HCT116 (cell line): ENCODE data around the gene CUEDC1.

ENCODE experiments used
- SRF ChIP-seq: IDR thresholded peaks from 2 replicates; pipeline ENCODE4 v1.6.1; 2012; ENCODE audit warnings: low read depth
- TF ChIP-seq, protein P1 (sequence below): IDR thresholded peaks from 2 replicates; pipeline ENCODE4 v1.6.1; 2012
- TF ChIP-seq, protein P2 (sequence below), 3 experiments: fragments of 200-600 bp in 1 of 3; sonication (generic) in 1 of 3; IDR thresholded peaks in 2 of 3; conservative IDR thresholded peaks in 1 of 3; 2 replicates each; pipeline ENCODE4 v1.5.1; 2012 to 2017; ENCODE audit warnings: low read depth in 2 of 3, low read length in 2 of 3, antibody characterized with exemption in 1 of 3, borderline replicate concordance in 1 of 3, control low read depth in 1 of 3, mild to moderate bottlenecking in 1 of 3, mixed read lengths in 1 of 3, mixed run types in 1 of 3, moderate library complexity in 1 of 3; ENCODE audit not compliant: insufficient read depth in 1 of 3
- TF ChIP-seq, protein P3 (sequence below): IDR thresholded peaks from 2 replicates; pipeline ENCODE4 v1.6.1; 2012; ENCODE audit warnings: low read depth

DNA sequence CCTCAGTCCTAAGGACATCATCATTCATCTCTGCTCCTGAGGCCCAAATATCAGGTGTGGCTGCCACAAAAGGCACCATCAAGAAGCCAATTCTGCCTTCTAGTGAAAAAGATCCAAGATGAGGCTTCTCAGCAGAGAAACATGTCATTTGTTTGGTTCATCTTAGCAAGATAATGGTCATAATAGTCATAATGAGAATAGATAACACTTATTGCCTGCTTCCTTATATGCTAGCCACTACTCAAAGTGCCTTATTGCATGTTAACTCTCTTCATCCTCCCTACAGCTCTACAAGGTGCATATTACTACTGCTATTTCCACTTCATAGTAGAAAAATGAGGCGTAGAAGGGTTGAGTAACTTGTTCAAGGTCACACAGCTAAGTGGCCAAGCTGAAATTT is 60.4 kb downstream of the CUEDC1 start:
- TF ChIP-seq, protein P1, sequence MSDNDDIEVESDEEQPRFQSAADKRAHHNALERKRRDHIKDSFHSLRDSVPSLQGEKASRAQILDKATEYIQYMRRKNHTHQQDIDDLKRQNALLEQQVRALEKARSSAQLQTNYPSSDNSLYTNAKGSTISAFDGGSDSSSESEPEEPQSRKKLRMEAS = no peak
- TF ChIP-seq, protein P2, sequence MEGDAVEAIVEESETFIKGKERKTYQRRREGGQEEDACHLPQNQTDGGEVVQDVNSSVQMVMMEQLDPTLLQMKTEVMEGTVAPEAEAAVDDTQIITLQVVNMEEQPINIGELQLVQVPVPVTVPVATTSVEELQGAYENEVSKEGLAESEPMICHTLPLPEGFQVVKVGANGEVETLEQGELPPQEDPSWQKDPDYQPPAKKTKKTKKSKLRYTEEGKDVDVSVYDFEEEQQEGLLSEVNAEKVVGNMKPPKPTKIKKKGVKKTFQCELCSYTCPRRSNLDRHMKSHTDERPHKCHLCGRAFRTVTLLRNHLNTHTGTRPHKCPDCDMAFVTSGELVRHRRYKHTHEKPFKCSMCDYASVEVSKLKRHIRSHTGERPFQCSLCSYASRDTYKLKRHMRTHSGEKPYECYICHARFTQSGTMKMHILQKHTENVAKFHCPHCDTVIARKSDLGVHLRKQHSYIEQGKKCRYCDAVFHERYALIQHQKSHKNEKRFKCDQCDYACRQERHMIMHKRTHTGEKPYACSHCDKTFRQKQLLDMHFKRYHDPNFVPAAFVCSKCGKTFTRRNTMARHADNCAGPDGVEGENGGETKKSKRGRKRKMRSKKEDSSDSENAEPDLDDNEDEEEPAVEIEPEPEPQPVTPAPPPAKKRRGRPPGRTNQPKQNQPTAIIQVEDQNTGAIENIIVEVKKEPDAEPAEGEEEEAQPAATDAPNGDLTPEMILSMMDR (IDR thresholded peaks at IDR 0.05 in 2 of 3, conservative IDR thresholded peaks at IDR 0.05 in 1 of 3; ENCODE audit: borderline replicate concordance in 1 of 3, insufficient read depth in 1 of 3, low read depth in 2 of 3, low read length in 2 of 3) = no peak
- TF ChIP-seq, protein P3, sequence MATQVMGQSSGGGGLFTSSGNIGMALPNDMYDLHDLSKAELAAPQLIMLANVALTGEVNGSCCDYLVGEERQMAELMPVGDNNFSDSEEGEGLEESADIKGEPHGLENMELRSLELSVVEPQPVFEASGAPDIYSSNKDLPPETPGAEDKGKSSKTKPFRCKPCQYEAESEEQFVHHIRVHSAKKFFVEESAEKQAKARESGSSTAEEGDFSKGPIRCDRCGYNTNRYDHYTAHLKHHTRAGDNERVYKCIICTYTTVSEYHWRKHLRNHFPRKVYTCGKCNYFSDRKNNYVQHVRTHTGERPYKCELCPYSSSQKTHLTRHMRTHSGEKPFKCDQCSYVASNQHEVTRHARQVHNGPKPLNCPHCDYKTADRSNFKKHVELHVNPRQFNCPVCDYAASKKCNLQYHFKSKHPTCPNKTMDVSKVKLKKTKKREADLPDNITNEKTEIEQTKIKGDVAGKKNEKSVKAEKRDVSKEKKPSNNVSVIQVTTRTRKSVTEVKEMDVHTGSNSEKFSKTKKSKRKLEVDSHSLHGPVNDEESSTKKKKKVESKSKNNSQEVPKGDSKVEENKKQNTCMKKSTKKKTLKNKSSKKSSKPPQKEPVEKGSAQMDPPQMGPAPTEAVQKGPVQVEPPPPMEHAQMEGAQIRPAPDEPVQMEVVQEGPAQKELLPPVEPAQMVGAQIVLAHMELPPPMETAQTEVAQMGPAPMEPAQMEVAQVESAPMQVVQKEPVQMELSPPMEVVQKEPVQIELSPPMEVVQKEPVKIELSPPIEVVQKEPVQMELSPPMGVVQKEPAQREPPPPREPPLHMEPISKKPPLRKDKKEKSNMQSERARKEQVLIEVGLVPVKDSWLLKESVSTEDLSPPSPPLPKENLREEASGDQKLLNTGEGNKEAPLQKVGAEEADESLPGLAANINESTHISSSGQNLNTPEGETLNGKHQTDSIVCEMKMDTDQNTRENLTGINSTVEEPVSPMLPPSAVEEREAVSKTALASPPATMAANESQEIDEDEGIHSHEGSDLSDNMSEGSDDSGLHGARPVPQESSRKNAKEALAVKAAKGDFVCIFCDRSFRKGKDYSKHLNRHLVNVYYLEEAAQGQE = no peak
- no peak for TF ChIP-seq SRF
